PC-3 (cell line): ENCODE measurements around the gene UBE2D4.

Experiments used
- EZH2 ChIP-seq: fragments of 300-600 bp; sonication (generic); IDR thresholded peaks from one replicate; pipeline ENCODE4 v1.6.1; 2017; ENCODE audit warnings: antibody characterized with exemption, mild to moderate bottlenecking, low read length; ENCODE audit not compliant: unreplicated experiment
- EZH2phosphoT487 ChIP-seq: fragments of 300-600 bp; sonication (generic); IDR thresholded peaks from 2 replicates; pipeline ENCODE4 v1.6.1; 2018; ENCODE audit warnings: mild to moderate bottlenecking, antibody characterized with exemption, low read length, borderline replicate concordance
- TF ChIP-seq, protein P1 (sequence below): fragments of 300-600 bp; sonication (generic); conservative IDR thresholded peaks from 2 replicates; pipeline ENCODE4 v1.5.1; 2017; ENCODE audit warnings: antibody characterized with exemption, low read depth, mild to moderate bottlenecking, low read length

DNA sequence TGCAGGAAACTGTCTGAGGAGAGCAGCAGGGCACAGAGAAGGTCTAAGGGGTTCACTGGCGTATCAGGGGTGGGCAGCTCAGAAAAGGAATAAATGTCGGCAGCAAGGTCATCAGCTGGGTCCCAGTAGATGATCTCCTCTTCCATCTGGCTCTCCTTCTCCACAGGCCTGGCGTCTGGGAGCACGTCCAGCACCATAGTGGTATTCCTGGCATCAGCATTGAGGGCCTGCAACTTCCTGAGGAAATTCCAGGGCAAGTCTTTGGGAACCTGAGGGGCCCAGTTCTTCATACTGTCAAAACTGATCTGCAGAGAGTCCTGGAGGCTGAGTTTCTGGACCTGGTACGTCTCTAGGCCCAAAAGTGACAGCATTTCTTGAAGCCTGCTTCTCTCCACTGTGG lies 47.4 kb upstream of the UBE2D4 start:
- TF ChIP-seq, protein P1, sequence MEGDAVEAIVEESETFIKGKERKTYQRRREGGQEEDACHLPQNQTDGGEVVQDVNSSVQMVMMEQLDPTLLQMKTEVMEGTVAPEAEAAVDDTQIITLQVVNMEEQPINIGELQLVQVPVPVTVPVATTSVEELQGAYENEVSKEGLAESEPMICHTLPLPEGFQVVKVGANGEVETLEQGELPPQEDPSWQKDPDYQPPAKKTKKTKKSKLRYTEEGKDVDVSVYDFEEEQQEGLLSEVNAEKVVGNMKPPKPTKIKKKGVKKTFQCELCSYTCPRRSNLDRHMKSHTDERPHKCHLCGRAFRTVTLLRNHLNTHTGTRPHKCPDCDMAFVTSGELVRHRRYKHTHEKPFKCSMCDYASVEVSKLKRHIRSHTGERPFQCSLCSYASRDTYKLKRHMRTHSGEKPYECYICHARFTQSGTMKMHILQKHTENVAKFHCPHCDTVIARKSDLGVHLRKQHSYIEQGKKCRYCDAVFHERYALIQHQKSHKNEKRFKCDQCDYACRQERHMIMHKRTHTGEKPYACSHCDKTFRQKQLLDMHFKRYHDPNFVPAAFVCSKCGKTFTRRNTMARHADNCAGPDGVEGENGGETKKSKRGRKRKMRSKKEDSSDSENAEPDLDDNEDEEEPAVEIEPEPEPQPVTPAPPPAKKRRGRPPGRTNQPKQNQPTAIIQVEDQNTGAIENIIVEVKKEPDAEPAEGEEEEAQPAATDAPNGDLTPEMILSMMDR = no peak
- TF ChIP-seq EZH2 (no peak), EZH2phosphoT487 (no peak)
